GM19455 (cell line): ENCODE results near the gene RHOC.

Experiments
- ATAC-seq: cut with Tn5 transposase; IDR thresholded peaks from one replicate; pipeline ENCODE4 v1.9.1; 2021; ENCODE audit not compliant: unreplicated experiment

The RHOC gene

GRCh38 chr1:112686835-112687234 is 20.1 kb downstream of the RHOC start:
- no peak for ATAC-seq

- ATAC-seq, result no peak
Measured at GRCh38 chr1:112686417-112686816, 20.5 kb downstream of the RHOC start.

GRCh38 chr1:112685913-112686312 is 21.0 kb downstream of the RHOC start:
- ATAC-seq, result no peak

GRCh38 chr1:112678605-112679004 is 28.3 kb downstream of the RHOC start:
- ATAC-seq, result no peak

DNA sequence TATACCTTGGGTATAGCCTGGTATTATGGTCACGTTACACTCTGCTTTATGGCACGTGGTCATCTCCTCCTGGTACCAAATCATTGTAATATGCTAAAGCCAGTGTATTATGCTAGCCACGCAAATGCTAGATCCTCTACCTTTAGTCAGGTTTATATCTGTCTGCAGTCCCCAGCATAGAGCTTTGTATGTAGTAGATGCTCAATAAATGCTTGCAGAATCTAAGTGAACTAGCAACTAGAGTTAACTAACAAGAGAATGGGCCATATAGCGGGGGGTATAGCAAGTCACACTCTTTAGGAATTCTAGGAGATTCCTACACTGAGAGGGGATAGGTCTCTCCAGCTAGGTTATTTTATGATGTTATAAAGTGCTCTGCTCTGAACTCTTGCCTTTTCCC is 29.4 kb downstream of the RHOC start:
- no peak for ATAC-seq

GRCh38 chr1:112676543-112676942 is 30.4 kb downstream of the RHOC start:
- ATAC-seq, result no peak

DNA sequence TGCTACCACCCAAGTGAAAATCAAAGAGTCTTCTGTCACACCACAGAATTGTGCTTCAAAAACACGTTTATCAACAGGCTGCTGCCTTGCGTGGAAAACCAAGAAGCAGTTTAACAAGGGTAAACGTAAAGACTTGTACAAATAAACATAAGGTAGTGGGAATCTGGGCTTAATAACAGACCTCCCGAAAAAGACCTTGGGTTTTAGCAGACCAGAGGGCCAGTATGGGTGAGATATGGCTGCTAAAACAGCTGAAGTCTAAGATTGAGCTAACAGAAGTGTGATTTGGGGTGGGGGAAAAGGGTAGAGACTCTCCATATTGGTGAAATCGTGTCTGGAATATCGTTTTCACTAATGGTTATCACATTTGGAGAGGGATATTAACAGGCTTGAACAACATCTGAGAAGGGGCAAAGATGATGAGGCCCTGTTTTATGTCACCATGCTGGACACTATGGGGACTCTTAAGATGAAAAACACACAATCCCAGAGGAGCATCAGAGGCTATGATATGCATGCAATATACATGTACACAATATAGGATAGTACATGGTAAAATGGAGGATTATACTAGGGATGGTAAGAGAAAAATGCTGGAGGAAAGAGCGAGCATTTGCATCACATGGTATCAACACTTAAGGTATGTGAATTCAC is 31.1 kb downstream of the RHOC start:
- ATAC-seq, result no peak

GRCh38 chr1:112674986-112675727 is 31.8 kb downstream of the RHOC start:
- peak; percentile 44 for ATAC-seq

DNA sequence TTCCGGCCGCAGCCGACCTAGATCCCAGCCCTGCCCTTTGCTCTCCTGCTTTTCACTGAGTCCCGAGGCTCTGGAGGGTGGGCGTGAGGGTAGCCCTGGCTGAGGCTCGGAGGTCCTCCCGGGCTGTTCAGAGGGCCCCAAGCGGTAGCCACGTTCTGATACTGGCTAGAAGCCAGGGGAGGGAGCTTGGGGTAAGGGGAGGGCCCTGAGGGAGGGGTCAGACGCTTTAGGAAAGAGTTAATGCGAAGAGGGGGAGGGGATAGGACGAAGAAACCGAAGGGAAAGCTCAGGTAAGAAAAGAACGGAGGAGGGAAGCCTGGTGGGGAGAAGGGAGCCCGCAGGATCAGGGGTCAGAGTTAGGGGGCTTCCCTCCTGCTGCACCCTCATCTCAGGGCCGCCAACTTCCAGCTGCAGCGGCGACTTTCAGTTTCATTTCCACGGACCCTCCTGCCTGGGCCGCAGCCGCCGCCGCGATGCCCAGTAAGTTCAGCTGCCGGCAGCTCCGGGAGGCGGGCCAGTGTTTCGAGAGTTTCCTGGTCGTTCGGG is 32.4 kb downstream of the RHOC start, which contains the start of gene MOV10:
MOV10 (plus strand) TSS at position 220 of the 546 bp plus-strand sequence; CDS start at position 474, 254 bp downstream.
- peak; percentile 78 for ATAC-seq

DNA sequence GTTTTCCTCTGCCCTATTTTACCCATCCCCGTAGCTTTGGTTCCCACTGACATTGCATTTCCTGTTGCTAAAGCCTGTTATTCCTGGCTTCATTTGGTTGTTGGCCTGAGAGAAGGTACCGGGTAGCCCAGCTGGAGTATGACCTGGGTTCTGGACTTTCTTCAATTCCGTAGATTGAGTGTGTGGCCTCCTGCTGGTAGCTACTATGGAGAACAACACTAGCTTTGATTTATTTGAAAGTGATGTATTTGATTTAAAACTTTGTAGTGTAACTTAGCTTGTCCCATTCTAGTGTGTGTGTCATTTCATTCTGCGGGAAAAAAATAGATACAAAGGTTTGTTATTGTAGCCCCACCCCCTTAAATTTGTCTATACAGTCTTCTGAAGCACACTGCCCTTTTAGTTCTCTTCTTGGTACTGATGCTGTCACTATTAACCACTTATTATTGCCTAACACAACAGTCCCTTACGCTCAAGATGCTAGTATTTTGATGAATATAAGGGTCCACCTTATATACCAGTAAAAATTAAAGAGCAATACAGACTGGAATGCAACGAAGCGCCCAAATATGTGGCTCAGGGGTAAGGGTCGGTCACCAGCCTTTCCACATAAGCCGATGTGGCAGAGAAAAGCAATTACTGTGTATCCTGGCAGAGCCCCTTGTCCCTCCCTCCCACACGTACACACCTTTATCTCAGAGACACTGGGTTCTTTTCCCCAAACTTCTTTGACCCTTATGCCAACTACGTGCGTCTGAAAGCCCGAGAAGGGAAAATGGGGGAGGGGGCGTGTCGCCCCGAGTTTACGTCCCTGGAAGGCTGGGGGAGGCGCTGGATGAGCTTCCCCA is 33.1 kb downstream of the RHOC start:
- peak; percentile 6 for ATAC-seq

- ATAC-seq, result no peak
Measured at GRCh38 chr1:112672842-112673241, 34.1 kb downstream of the RHOC start.

- no peak for ATAC-seq
Measured at GRCh38 chr1:112672009-112672408, 34.9 kb downstream of the RHOC start.

DNA sequence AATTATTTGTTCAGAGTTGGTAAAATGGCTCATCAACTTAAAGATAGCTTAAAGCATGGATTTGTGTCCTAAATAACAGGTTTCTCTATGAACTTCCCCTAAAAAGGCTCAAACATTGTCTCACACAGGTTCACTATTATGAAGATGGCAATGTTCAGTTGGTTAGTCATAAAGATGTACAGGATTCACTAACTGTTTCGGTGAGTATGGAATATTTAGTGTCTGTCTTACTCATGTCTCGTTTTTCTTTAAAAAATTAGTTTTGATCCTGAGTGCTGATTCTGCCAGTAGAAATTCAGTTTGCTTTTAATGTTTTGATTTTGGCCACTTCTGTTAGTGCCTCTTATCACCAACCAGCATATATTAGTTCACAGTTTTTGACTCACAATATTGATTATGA is 40.0 kb downstream of the RHOC start:
- ATAC-seq, result no peak

DNA sequence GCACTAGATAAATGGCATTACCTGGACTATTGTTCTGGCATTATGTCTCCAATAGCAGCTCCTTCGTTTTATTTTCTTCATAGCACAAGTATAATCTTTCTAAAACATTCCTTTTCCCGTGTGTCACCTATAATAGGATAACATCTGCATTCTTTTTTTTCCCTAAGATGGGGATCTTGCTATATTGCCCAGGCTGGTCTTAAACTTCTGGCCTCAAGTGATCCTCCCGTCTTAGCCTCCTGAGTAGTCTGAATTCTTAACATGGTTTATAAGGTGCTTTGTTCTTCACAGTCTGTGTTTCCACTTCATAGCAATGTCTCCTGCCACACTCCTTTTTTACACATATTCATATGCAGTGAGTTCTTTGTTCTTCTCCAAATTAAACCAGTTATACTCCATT is 41.1 kb downstream of the RHOC start:
- no peak for ATAC-seq

DNA sequence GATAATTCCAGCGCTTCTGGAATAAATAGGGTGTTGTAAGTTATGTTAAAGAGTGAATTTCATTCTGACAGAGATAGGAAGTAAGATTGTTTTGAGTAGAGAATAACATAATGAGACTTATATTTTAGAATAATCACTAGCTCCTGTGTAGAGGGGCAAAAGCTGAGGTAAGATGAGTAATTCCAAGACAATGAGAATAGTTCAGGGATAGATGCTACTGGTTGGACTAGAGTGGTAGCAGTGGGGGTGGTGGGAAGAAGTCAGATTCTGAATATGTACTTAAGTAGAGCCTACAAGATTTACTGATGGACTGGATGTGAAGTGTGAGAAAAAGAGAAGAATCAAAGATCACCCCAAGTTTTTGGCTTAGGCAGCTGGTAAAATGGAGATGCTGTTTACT is 55.7 kb downstream of the RHOC start:
- ATAC-seq, result no peak
